Neural cell (in vitro differentiated cells): Measurements from ENCODE around the gene ZAR1. TPM values are rescaled to one million over a fixed set of nuclear protein-coding genes. Genes with fewer than 3 reads are reported as not detected.

ENCODE experiments used
- H2AFZ ChIP-seq: fragments of 200-600, 300-800 bp; sonication (generic), shearing (Covaris generic); 2 replicates; pipeline ENCODE4 v1.6.0; 2014; ENCODE audit warnings: low read depth, mild to moderate bottlenecking, antibody characterized with exemption, low read length, moderate library complexity
- H3F3A ChIP-seq: fragments of 200-600 bp; shearing (Covaris generic); 2 replicates; pipeline ENCODE4 v1.6.1; 2016; ENCODE audit warnings: mild to moderate bottlenecking, moderate library complexity, mixed read lengths, antibody characterized with exemption, low read length; ENCODE audit not compliant: insufficient read depth, poor library complexity, severe bottlenecking
- H3K27ac ChIP-seq: fragments of 200-600, 300-800 bp; sonication (generic), shearing (Covaris generic); 2 replicates; pipeline ENCODE4 v1.5.1; 2014; ENCODE audit warnings: mild to moderate bottlenecking, low read length, moderate library complexity
- H3K27me3 ChIP-seq: fragments of 300-800, 200-600 bp; sonication (generic), shearing (Covaris generic); 2 replicates; pipeline ENCODE4 v1.6.0; 2014; ENCODE audit warnings: mild to moderate bottlenecking, low read depth, low read length, moderate library complexity; ENCODE audit not compliant: insufficient read depth
- H3K36me3 ChIP-seq: fragments of 300-800, 200-600 bp; sonication (generic), shearing (Covaris generic); 2 replicates; pipeline ENCODE4 v1.5.1; 2014; ENCODE audit warnings: mild to moderate bottlenecking, antibody characterized with exemption, low read length, moderate library complexity; ENCODE audit not compliant: insufficient read depth
- H3K4me2 ChIP-seq: fragments of 300-800, 200-600 bp; sonication (generic), shearing (Covaris generic); 2 replicates; pipeline ENCODE4 v1.6.0; 2014; ENCODE audit warnings: mild to moderate bottlenecking, low read length
- H3K4me3 ChIP-seq: fragments of 300-800, 200-600 bp; sonication (generic), shearing (Covaris generic); 2 replicates; pipeline ENCODE4 v1.5.1; 2014; ENCODE audit warnings: mild to moderate bottlenecking, low read length, moderate library complexity
- H3K79me2 ChIP-seq: fragments of 200-600 bp; shearing (Covaris generic); replicated peaks from 2 replicates; pipeline ENCODE4 v1.6.0; 2014; ENCODE audit warnings: mild to moderate bottlenecking, low read length, moderate library complexity; ENCODE audit not compliant: insufficient read depth
- H3K9ac ChIP-seq: fragments of 300-800, 200-600 bp; sonication (generic), shearing (Covaris generic); 2 replicates; pipeline ENCODE4 v1.6.1; 2016; ENCODE audit warnings: mild to moderate bottlenecking, low read length, mixed read lengths
- H3K9me2 ChIP-seq: fragments of 200-600 bp; shearing (Covaris generic); 2 replicates; pipeline ENCODE4 v1.6.1; 2016; ENCODE audit warnings: mild to moderate bottlenecking, low read length, mixed read lengths; ENCODE audit not compliant: insufficient read depth
- H3K9me3 ChIP-seq: fragments of 200-600, 300-800 bp; sonication (generic), shearing (Covaris generic); 2 replicates; pipeline ENCODE4 v1.6.1; 2016; ENCODE audit warnings: mild to moderate bottlenecking, mixed run types, low read length, moderate library complexity, mixed read lengths
- H4K20me1 ChIP-seq: fragments of 200-600 bp; shearing (Covaris generic); 2 replicates; pipeline ENCODE4 v1.6.1; 2016; ENCODE audit warnings: mild to moderate bottlenecking, mixed run types; ENCODE audit not compliant: insufficient read depth
- CTCF ChIP-seq: fragments of 450-650 bp; IDR thresholded peaks from 2 replicates; pipeline ENCODE4 v1.5.1; 2014; ENCODE audit warnings: antibody characterized with exemption, mild to moderate bottlenecking, moderate library complexity; ENCODE audit not compliant: poor library complexity, severe bottlenecking
- EP300 ChIP-seq: fragments of 450-650 bp; conservative IDR thresholded peaks from 2 replicates; pipeline ENCODE4 v1.6.1; 2014; ENCODE audit warnings: antibody characterized with exemption, mild to moderate bottlenecking, moderate library complexity; ENCODE audit not compliant: poor library complexity, severe bottlenecking
- EZH2 ChIP-seq: fragments of 200-600, 300-800 bp; shearing (Covaris generic), sonication (generic); IDR thresholded peaks from 2 replicates; pipeline ENCODE4 v1.6.1; 2014; ENCODE audit warnings: antibody characterized with exemption, low read length, borderline replicate concordance, mild to moderate bottlenecking; ENCODE audit not compliant: insufficient read depth, poor library complexity, severe bottlenecking
- MXI1 ChIP-seq: fragments of 450-650 bp; conservative IDR thresholded peaks from 2 replicates; pipeline ENCODE4 v1.6.1; 2014; ENCODE audit warnings: antibody characterized with exemption, mild to moderate bottlenecking; ENCODE audit not compliant: poor library complexity, severe bottlenecking
- POLR2AphosphoS5 ChIP-seq: IDR thresholded peaks from 2 replicates; pipeline ENCODE4 v1.6.1; 2012
- RAD21 ChIP-seq: fragments of 450-650 bp; conservative IDR thresholded peaks from 2 replicates; pipeline ENCODE4 v1.6.1; 2014; ENCODE audit warnings: antibody characterized with exemption, mild to moderate bottlenecking, moderate library complexity
- SMC3 ChIP-seq: fragments of 450-650 bp; conservative IDR thresholded peaks from 2 replicates; pipeline ENCODE4 v1.6.1; 2014; ENCODE audit warnings: antibody characterized with exemption, mild to moderate bottlenecking, moderate library complexity; ENCODE audit not compliant: poor library complexity
- TAF1 ChIP-seq: IDR thresholded peaks from 2 replicates; pipeline ENCODE4 v1.6.1; 2012; ENCODE audit warnings: low read depth
- polyA plus RNA-seq: library from polyadenylated mRNA; depleted of rRNA; stranded (reverse); fragments of >200 nt; gene quantifications from 2 replicates; pipeline ENCODE4 v1.2.3, GENCODE V29; 2014
- TF ChIP-seq, protein P1 (sequence below): IDR thresholded peaks from 2 replicates; pipeline ENCODE4 v1.6.1; 2012; ENCODE audit warnings: borderline replicate concordance

The ZAR1 gene
- polyA plus RNA-seq, 1 donor from 2014 or later, result not detected

GRCh38 chr4:48484494-48485168 is 5.4 kb upstream of the ZAR1 start:
- no peak overlapping the region for H2AFZ ChIP-seq
- H3K9me3 ChIP-seq, result no peaks in the 10 kb centered on the region
- no peak overlapping the region for H3K4me2 ChIP-seq
- H3F3A ChIP-seq, result no peaks in the 10 kb centered on the region
- no peaks in the 10 kb centered on the region for H3K36me3 ChIP-seq
- H4K20me1 ChIP-seq, result no peaks in the 10 kb centered on the region
- no peak overlapping the region for H3K27ac ChIP-seq
- TF ChIP-seq, protein P1, sequence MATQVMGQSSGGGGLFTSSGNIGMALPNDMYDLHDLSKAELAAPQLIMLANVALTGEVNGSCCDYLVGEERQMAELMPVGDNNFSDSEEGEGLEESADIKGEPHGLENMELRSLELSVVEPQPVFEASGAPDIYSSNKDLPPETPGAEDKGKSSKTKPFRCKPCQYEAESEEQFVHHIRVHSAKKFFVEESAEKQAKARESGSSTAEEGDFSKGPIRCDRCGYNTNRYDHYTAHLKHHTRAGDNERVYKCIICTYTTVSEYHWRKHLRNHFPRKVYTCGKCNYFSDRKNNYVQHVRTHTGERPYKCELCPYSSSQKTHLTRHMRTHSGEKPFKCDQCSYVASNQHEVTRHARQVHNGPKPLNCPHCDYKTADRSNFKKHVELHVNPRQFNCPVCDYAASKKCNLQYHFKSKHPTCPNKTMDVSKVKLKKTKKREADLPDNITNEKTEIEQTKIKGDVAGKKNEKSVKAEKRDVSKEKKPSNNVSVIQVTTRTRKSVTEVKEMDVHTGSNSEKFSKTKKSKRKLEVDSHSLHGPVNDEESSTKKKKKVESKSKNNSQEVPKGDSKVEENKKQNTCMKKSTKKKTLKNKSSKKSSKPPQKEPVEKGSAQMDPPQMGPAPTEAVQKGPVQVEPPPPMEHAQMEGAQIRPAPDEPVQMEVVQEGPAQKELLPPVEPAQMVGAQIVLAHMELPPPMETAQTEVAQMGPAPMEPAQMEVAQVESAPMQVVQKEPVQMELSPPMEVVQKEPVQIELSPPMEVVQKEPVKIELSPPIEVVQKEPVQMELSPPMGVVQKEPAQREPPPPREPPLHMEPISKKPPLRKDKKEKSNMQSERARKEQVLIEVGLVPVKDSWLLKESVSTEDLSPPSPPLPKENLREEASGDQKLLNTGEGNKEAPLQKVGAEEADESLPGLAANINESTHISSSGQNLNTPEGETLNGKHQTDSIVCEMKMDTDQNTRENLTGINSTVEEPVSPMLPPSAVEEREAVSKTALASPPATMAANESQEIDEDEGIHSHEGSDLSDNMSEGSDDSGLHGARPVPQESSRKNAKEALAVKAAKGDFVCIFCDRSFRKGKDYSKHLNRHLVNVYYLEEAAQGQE, result no peak
- TF ChIP-seq MXI1 (no peak), POLR2AphosphoS5 (no peak), RAD21 (no peak), EZH2 (no peak), CTCF (no peak), TAF1 (no peak)
- peak overlapping the region; percentile 51 for H3K9ac ChIP-seq
- H3K27me3 ChIP-seq, result peaks cover 18% of the 10 kb centered on the region
- H3K79me2 ChIP-seq, result peaks cover 37% of the 10 kb centered on the region
- peak overlapping the region; percentile 63 for H3K4me3 ChIP-seq
- no peaks in the 10 kb centered on the region for H3K9me2 ChIP-seq

GRCh38 chr4:48489683-48490011 is 405 bp upstream of the ZAR1 start:
- no peaks in the 10 kb centered on the region for H3K9me2 ChIP-seq
- no peaks in the 10 kb centered on the region for H4K20me1 ChIP-seq
- peaks cover 36% of the 10 kb centered on the region for H3K79me2 ChIP-seq
- no peak overlapping the region for H3K27ac ChIP-seq
- H3K4me2 ChIP-seq, result no peak overlapping the region
- no peak overlapping the region for H3K9ac ChIP-seq
- peak overlapping the region; percentile 39 for H3K4me3 ChIP-seq
- no peaks in the 10 kb centered on the region for H3K9me3 ChIP-seq
- TF ChIP-seq TAF1 (no peak), EP300 (no peak), EZH2 (no peak), POLR2AphosphoS5 (no peak), CTCF (no peak), MXI1 (no peak), RAD21 (no peak), SMC3 (no peak)
- TF ChIP-seq, protein P1, result no peak
- no peaks in the 10 kb centered on the region for H3K36me3 ChIP-seq
- H3F3A ChIP-seq, result no peaks in the 10 kb centered on the region
- H2AFZ ChIP-seq, result no peak overlapping the region
- peaks cover 21% of the 10 kb centered on the region for H3K27me3 ChIP-seq
